ENCODE results near the gene OR52N5. TPM values are rescaled to one million over a fixed set of nuclear protein-coding genes. Genes with fewer than 3 reads are reported as not detected.

The OR52N5 gene
- not detected in 3 replicates for polyA plus RNA-seq
- not detected for polyA plus RNA-seq (2011; ENCODE audit: low read depth)
- polyA plus RNA-seq (2011; cell fraction: cytosol; rRNA removed), result not detected in 2 replicates
- not detected in 2 replicates for polyA plus RNA-seq (2011; cell fraction: nucleus; rRNA removed)
- polyA plus RNA-seq (2012; ENCODE audit: low replicate concordance), result not detected in 2 replicates
- not detected in 3 replicates for polyA minus RNA-seq
- polyA minus RNA-seq (2011; cell fraction: cytosol; rRNA and poly(A)+ RNA removed), result not detected
- polyA minus RNA-seq (2011; cell fraction: nucleus; rRNA and poly(A)+ RNA removed), result 0.39 TPM in 1 of 2 replicates, not detected in the other

- Histone ChIP-seq H3K4me3 (ENCODE audit: control insufficient read depth in 2 of 3, extremely low read depth in 1 of 3, insufficient read depth in 2 of 3, low read depth in 1 of 3, low read length in 3 of 3) (no peak within 1 kb of the TSS), H3K9me1 (ENCODE audit: control insufficient read depth, extremely low read depth, insufficient read depth, low read length) (no peaks in the 10 kb centered on the region), H3K27me3 (ENCODE audit: control insufficient read depth, extremely low read depth, insufficient read depth, low read length) (no peaks in the 10 kb centered on the region), H3K27ac (ENCODE audit: control insufficient read depth, insufficient read depth, low read length) (no peak within 1 kb of the TSS), H3K9ac (ENCODE audit: control insufficient read depth, extremely low read depth, insufficient read depth, low read length) (no peak within 1 kb of the TSS), H3K79me2 (ENCODE audit: control insufficient read depth, insufficient read depth, low read length) (no peaks in the 10 kb centered on the region), H3K4me1 (ENCODE audit: control insufficient read depth, extremely low read depth, insufficient read depth, low read length) (no peaks in the 10 kb centered on the region), H2AFZ (ENCODE audit: control insufficient read depth, low read length) (no peak within 1 kb of the TSS), H3K9me3 (ENCODE audit: control insufficient read depth, low read depth, low read length) (no peaks in the 10 kb centered on the region), H3K4me2 (ENCODE audit: control insufficient read depth, extremely low read depth, insufficient read depth, low read depth, low read length) (no peak within 1 kb of the TSS), H3K36me3 (ENCODE audit: control insufficient read depth in 2 of 2, extremely low read depth in 1 of 2, insufficient read depth in 2 of 2, low read length in 2 of 2) (no peaks in the 10 kb centered on the region), H4K20me1 (ENCODE audit: control insufficient read depth, extremely low read depth, insufficient read depth, low read length) (no peaks in the 10 kb centered on the region)
- dilution Hi-C loops (cut with MboI; ENCODE audit: extremely low pct_ligation_motif_present, low sequenced_read_pairs), result no loop called here
- no peak for FAIRE-seq
- no peak for TF ChIP-seq EZH2 (IDR thresholded peaks at IDR 0.05; ENCODE audit: low read length)
- TF ChIP-seq CTCF (optimal IDR thresholded peaks at IDR 0.05 in 1 of 3, IDR thresholded peaks at IDR 0.05 in 1 of 3, conservative IDR thresholded peaks at IDR 0.05 in 1 of 3; ENCODE audit: extremely low read depth in 1 of 3, insufficient read depth in 2 of 3, low read length in 3 of 3), result no peak
- no peak for DNase-seq (ENCODE audit: low read depth, low spot score)
Observed at GRCh38 chr11:5783255-5783654, at the start of gene OR52N5. OR52N5 (minus strand) TSS chr11:5783355; CDS start chr11:5778634, 4,721 bp downstream.

GRCh38 chr11:5831196-5831829 is 48.2 kb upstream of the OR52N5 start:
- H3K79me2 ChIP-seq (ENCODE audit: control insufficient read depth, insufficient read depth, low read length), result no peaks in the 10 kb centered on the region
- no peak for TF ChIP-seq CTCF (optimal IDR thresholded peaks at IDR 0.05 in 1 of 3, IDR thresholded peaks at IDR 0.05 in 1 of 3, conservative IDR thresholded peaks at IDR 0.05 in 1 of 3; ENCODE audit: extremely low read depth in 1 of 3, insufficient read depth in 2 of 3, low read length in 3 of 3)
- TF ChIP-seq EZH2 (IDR thresholded peaks at IDR 0.05; ENCODE audit: low read length), result no peak
- no peak overlapping the region for H3K9ac ChIP-seq (ENCODE audit: control insufficient read depth, extremely low read depth, insufficient read depth, low read length)
- FAIRE-seq (no peak), DNase-seq (ENCODE audit: low read depth, low spot score) (no peak)
- H3K4me3 ChIP-seq (ENCODE audit: control insufficient read depth in 2 of 3, extremely low read depth in 1 of 3, insufficient read depth in 2 of 3, low read depth in 1 of 3, low read length in 3 of 3), result no peak overlapping the region
- H3K27ac ChIP-seq (ENCODE audit: control insufficient read depth, insufficient read depth, low read length), result no peak overlapping the region
- H3K27me3 ChIP-seq (ENCODE audit: control insufficient read depth, extremely low read depth, insufficient read depth, low read length), result no peaks in the 10 kb centered on the region
- no peaks in the 10 kb centered on the region for H3K9me1 ChIP-seq (ENCODE audit: control insufficient read depth, extremely low read depth, insufficient read depth, low read length)
- H3K4me2 ChIP-seq (ENCODE audit: control insufficient read depth, extremely low read depth, insufficient read depth, low read depth, low read length), result no peak overlapping the region
- dilution Hi-C loops (cut with MboI; ENCODE audit: extremely low pct_ligation_motif_present, low sequenced_read_pairs), result no loop called here
- H4K20me1 ChIP-seq (ENCODE audit: control insufficient read depth, extremely low read depth, insufficient read depth, low read length), result no peaks in the 10 kb centered on the region
- no peaks in the 10 kb centered on the region for H3K4me1 ChIP-seq (ENCODE audit: control insufficient read depth, extremely low read depth, insufficient read depth, low read length)
- H2AFZ ChIP-seq (ENCODE audit: control insufficient read depth, low read length), result no peak overlapping the region
- no peaks in the 10 kb centered on the region for H3K9me3 ChIP-seq (ENCODE audit: control insufficient read depth, low read depth, low read length)
- H3K36me3 ChIP-seq (ENCODE audit: control insufficient read depth in 2 of 2, extremely low read depth in 1 of 2, insufficient read depth in 2 of 2, low read length in 2 of 2), result no peaks in the 10 kb centered on the region

All from keratinocyte (primary cell).